Naive thymus-derived CD4-positive, alpha-beta T cell (primary cell): Measurements from ENCODE around the gene RILPL1. TPM values are rescaled to one million over a fixed set of nuclear protein-coding genes. Genes with fewer than 3 reads are reported as not detected.

Experiments used
- ATAC-seq: fragments of 150-1000 bp; cut with Tn5 transposase; 2 replicates; pipeline ENCODE4 v1.10.0; 2021; ENCODE audit warnings: mild to moderate bottlenecking, moderate library complexity
- CTCF ChIA-PET: fragments of 350-600 bp; sonication (Branson Sonifier 250); formaldehyde crosslinking; loops from one replicate; lab custom pipeline; 2021; ENCODE audit warnings: antibody characterized with exemption; lab: Charles Lee
- POLR2A ChIA-PET: fragments of 350-600 bp; sonication (Branson Sonifier 250); formaldehyde crosslinking; loops from one replicate; lab custom pipeline; 2021; ENCODE audit warnings: antibody characterized with exemption, inconsistent platforms; lab: Charles Lee
- DNase-seq, 9 donors: peaks; one replicate each; pipeline versions ENCODE4 v3.0.0 to v3.0.0-alpha.2; 2020 to 2022; ENCODE audit warnings: mixed read lengths in 1 of 9
- H3K27ac ChIP-seq: one replicate; pipeline ENCODE4 v1.7.0; 2013; ENCODE audit warnings: mild to moderate bottlenecking, low read depth, low read length, moderate library complexity
- H3K27me3 ChIP-seq, 2 donors: one replicate each; pipeline ENCODE4 v1.7.0; 2013; ENCODE audit warnings: low read length in 2 of 2, mild to moderate bottlenecking in 2 of 2, moderate library complexity in 2 of 2; ENCODE audit not compliant: control insufficient read depth in 2 of 2, insufficient read depth in 2 of 2
- H3K36me3 ChIP-seq, 3 experiments: 1 replicate in 2 of 3; 2 replicates in 1 of 3; pipeline ENCODE4 v1.7.0; 2013; ENCODE audit warnings: low read length in 3 of 3, mild to moderate bottlenecking in 3 of 3, moderate library complexity in 1 of 3; ENCODE audit not compliant: insufficient read depth in 3 of 3, control insufficient read depth in 2 of 3
- H3K4me1 ChIP-seq, 2 donors: one replicate each; pipeline ENCODE4 v1.7.0; 2013; ENCODE audit warnings: low read length in 2 of 2, mild to moderate bottlenecking in 2 of 2, moderate library complexity in 1 of 2; ENCODE audit not compliant: control insufficient read depth in 2 of 2, insufficient read depth in 2 of 2
- H3K4me3 ChIP-seq: 2 replicates; pipeline ENCODE4 v1.7.0; 2013; ENCODE audit warnings: mild to moderate bottlenecking, low read length
- H3K9me3 ChIP-seq, 3 experiments: 1 replicate in 2 of 3; 2 replicates in 1 of 3; pipeline ENCODE4 v1.7.0; 2013; ENCODE audit warnings: low read length in 3 of 3; ENCODE audit not compliant: control insufficient read depth in 2 of 3
- H3K27ac Mint-ChIP-seq, 9 donors: one replicate each; pipeline ENCODE4 v1.8.0; 2020 to 2022; ENCODE audit warnings: mixed read lengths in 9 of 9, mild to moderate bottlenecking in 8 of 9, moderate library complexity in 5 of 9, inconsistent platforms in 2 of 9
- H3K27me3 Mint-ChIP-seq, 5 donors: one replicate each; pipeline ENCODE4 v1.8.0; 2021 to 2022; ENCODE audit warnings: mixed read lengths in 5 of 5, mild to moderate bottlenecking in 1 of 5
- H3K36me3 Mint-ChIP-seq, 5 donors: one replicate each; pipeline ENCODE4 v1.8.0; 2020 to 2022; ENCODE audit warnings: mixed read lengths in 5 of 5, mild to moderate bottlenecking in 3 of 5, inconsistent platforms in 1 of 5
- H3K4me1 Mint-ChIP-seq, 7 donors: one replicate each; pipeline ENCODE4 v1.8.0; 2020 to 2022; ENCODE audit warnings: mixed read lengths in 7 of 7, mild to moderate bottlenecking in 3 of 7, inconsistent platforms in 1 of 7
- H3K4me3 Mint-ChIP-seq, 10 donors: one replicate each; pipeline ENCODE4 v1.8.0; 2020 to 2022; ENCODE audit warnings: mild to moderate bottlenecking in 10 of 10, mixed read lengths in 10 of 10, moderate library complexity in 6 of 10, inconsistent platforms in 2 of 10
- H3K9me3 Mint-ChIP-seq, 11 donors: one replicate each; pipeline ENCODE4 v1.8.0; 2020 to 2022; ENCODE audit warnings: mixed read lengths in 11 of 11, mild to moderate bottlenecking in 4 of 11, inconsistent platforms in 1 of 11, moderate library complexity in 1 of 11
- intact Hi-C, 2 donors: fragments of 100-400 bp; cut with micrococcal nuclease; formaldehyde crosslinking; loops; one replicate each; pipeline ENCODE4 v1.15.1; 2023
- polyA plus RNA-seq, 2 donors: library from polyadenylated mRNA; unstranded; fragments of 300-500 nt; fragmentation: Illumina TruSeq; gene quantifications; one replicate each; pipeline ENCODE4 v1.2.3, GENCODE V29; 2021
- total RNA-seq, 6 experiments: library from RNA in 5 of 6; stranded (reverse) in 5 of 6; gene quantifications; 1 replicate in 5 of 6; 2 replicates in 1 of 6; pipeline ENCODE4 v1.2.3 and lab custom pipeline; 2021 to 2026

The RILPL1 gene
- total and polyA plus RNA-seq, 7 experiments from 2014 or later = 0.29 to 9.2 (median 3.6) TPM; not detected in 1

DNA sequence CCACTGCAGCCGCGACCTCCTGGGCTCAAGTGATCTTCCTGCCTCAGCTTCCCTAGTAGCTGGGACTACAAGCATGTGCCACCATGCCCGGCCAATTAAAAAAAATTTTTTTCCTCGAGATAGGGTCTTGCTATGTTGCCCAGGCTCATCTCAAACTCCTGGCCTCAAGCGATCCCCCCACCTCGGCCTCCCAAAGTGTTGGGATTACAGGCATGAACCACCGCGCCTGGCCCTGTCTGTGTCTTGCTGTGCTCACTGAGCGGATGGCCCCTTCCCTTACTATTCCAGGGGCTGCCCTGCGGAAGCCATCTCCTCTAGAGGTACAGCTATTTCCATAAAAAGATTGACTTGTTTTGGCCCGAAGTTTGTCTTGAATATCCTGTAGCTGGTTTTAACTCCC, 55.5 kb downstream of the RILPL1 start:
- Mint-ChIP-seq H3K27me3 (no peaks in the 10 kb centered on the region), H3K36me3 (peaks cover 0 to 9% (median 6%) of the 10 kb centered on the region in 5 donors), H3K9me3 (no peaks in the 10 kb centered on the region), H3K4me1 (peaks cover 19 to 62% (median 47%) of the 10 kb centered on the region in 7 donors), H3K27ac (peak overlapping the region in 4 of 9 donors; percentile 28 to 93 (median 54)), H3K4me3 (no peak overlapping the region)
- H3K4me1 ChIP-seq = peaks cover 0 to 18% of the 10 kb centered on the region in 2 donors
- no peak overlapping the region for H3K27ac ChIP-seq
- H3K27me3 ChIP-seq = no peaks in the 10 kb centered on the region
- CTCF ChIA-PET = no interaction called here
- intact Hi-C loops = loop anchor here in 1 of 2 donors (5.0 kb wide), 1 partner anchor 54 kb away; the partner anchor contains the start of gene RILPL1
- H3K9me3 ChIP-seq = no peaks in the 10 kb centered on the region
- DNase-seq (no peak), ATAC-seq (no peak)
- no peaks in the 10 kb centered on the region for H3K36me3 ChIP-seq
- POLR2A ChIA-PET = interaction anchor here (0.6 to 1.0 kb wide), 2 partner anchors 10 to 20 kb away, joined by 4 read pairs; partner anchors contain the start of gene SNRNP35
- H3K4me3 ChIP-seq = no peak overlapping the region

DNA sequence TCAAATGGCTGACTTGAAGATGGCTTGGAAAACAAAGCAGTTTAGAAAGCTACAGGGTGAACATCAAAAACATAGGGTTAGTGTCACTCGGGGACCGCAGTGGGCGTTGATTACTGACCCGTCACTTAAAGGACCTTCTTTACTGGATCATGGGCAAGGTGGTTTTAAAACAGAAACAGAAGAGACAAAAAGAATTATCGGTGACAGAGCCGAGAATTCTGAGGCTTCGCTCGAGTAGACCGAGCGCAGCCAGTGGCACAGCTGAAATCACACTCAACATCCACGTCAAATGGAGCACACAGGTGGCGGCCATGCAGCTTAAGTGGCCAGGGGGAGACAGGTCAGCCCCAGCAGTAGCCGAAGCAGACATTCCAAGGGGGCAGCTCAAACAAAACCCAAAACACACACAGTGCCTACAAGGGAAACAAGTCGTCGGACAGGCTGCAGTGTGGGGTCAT, 58.2 kb downstream of the RILPL1 start:
- CTCF ChIA-PET = interaction anchor here (0.7 to 1.3 kb wide), 2 partner anchors 23 to 150 kb away, joined by 3 read pairs; no protein-coding TSS in a partner anchor
- H3K4me3 ChIP-seq = peak overlapping the region; percentile 12
- peaks cover 0 to 18% of the 10 kb centered on the region in 2 donors for H3K4me1 ChIP-seq
- Mint-ChIP-seq H3K36me3 (peaks cover 6 to 18% (median 12%) of the 10 kb centered on the region in 5 donors), H3K9me3 (no peaks in the 10 kb centered on the region), H3K4me1 (peaks cover 20 to 52% (median 42%) of the 10 kb centered on the region in 7 donors), H3K27me3 (no peaks in the 10 kb centered on the region), H3K4me3 (peak overlapping the region; percentile 34 to 86 (median 76)), H3K27ac (peak overlapping the region; percentile 83 to 99 (median 96))
- peak overlapping the region; percentile 59 for H3K27ac ChIP-seq
- POLR2A ChIA-PET = interaction anchor here (0.8 to 2.8 kb wide), 15 partner anchors 8 to 111 kb away, joined by 3 to 64 read pairs (median 5); partner anchors contain the start of genes RILPL2, SBNO1, SNRNP35 and TMED2
- intact Hi-C loops = loop anchor here in 1 of 2 donors (1.0 to 5.0 kb wide), 3 partner anchors 17 to 57 kb away; partner anchors contain the start of genes RILPL1, RILPL2 and SNRNP35
- no peak for ATAC-seq
- peak in 2 of 9 donors; percentile 21 to 37 for DNase-seq
- H3K9me3 ChIP-seq = no peaks in the 10 kb centered on the region
- no peaks in the 10 kb centered on the region for H3K27me3 ChIP-seq
- peaks cover 0 to 15% (median 0%) of the 10 kb centered on the region in 3 experiments for H3K36me3 ChIP-seq

DNA sequence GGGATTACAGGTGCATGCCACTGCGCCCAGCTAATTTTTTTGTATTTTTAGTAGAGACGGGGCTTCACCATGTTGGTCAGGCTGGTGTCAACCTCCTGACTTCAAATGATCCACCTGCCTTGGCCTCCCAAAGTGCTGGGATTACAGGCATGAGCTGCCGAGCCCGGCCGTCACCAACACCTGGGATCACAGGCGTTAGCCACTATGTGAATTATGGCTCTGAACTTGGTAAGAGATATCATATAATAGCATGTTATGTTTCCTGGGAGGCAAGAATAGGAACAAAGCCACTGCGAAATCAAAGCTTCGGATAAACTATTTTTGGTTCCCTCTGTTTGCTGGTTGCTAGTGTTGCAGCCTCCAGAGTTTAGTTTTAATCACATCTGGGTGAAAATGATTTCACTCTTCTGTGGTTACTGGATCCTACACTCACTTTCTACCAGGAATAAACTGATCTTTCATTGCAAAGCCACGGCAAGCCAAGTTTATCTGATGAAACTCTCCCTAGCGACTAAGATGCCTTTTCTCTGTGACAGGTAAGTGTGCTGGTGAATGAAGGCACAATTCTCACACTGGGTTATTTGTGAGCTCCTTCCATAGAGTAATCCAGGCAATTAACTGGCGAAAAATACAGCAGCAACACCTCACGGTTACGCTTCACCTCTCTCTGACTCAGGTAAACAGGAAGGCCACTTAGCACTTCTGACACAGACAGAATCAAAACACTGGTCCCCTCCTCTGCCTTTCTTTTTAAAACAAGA, 58.9 kb downstream of the RILPL1 start:
- peak overlapping the region; percentile 83 to 99 (median 96) for H3K27ac Mint-ChIP-seq
- ChIA-PET POLR2A (interaction anchor here (0.6 to 2.8 kb wide), 18 partner anchors 9 to 154 kb away, joined by 3 to 64 read pairs (median 4); partner anchors contain the start of genes RILPL2, SBNO1, SNRNP35 and TMED2), CTCF (interaction anchor here (0.7 to 1.3 kb wide), 2 partner anchors 23 to 149 kb away, joined by 3 read pairs; no protein-coding TSS in a partner anchor)
- Histone ChIP-seq H3K27me3 (no peaks in the 10 kb centered on the region), H3K4me3 (peak overlapping the region; percentile 12), H3K36me3 (peaks cover 0 to 15% (median 0%) of the 10 kb centered on the region in 3 experiments), H3K4me1 (peaks cover 0 to 18% of the 10 kb centered on the region in 2 donors), H3K27ac (peak overlapping the region; percentile 59), H3K9me3 (no peaks in the 10 kb centered on the region)
- peak in 7 of 9 donors; percentile 35 to 71 (median 59) for DNase-seq
- peak overlapping the region; percentile 34 to 86 (median 76) for H3K4me3 Mint-ChIP-seq
- intact Hi-C loops = loop anchor here in 1 of 2 donors (1.0 to 5.0 kb wide), 3 partner anchors 16 to 58 kb away; partner anchors contain the start of genes RILPL1, RILPL2 and SNRNP35
- peak; percentile 85 for ATAC-seq
- H3K9me3 Mint-ChIP-seq = no peaks in the 10 kb centered on the region
- H3K27me3 Mint-ChIP-seq = no peaks in the 10 kb centered on the region
- peaks cover 17 to 49% (median 37%) of the 10 kb centered on the region in 7 donors for H3K4me1 Mint-ChIP-seq
- H3K36me3 Mint-ChIP-seq = peaks cover 7 to 18% (median 12%) of the 10 kb centered on the region in 5 donors

DNA sequence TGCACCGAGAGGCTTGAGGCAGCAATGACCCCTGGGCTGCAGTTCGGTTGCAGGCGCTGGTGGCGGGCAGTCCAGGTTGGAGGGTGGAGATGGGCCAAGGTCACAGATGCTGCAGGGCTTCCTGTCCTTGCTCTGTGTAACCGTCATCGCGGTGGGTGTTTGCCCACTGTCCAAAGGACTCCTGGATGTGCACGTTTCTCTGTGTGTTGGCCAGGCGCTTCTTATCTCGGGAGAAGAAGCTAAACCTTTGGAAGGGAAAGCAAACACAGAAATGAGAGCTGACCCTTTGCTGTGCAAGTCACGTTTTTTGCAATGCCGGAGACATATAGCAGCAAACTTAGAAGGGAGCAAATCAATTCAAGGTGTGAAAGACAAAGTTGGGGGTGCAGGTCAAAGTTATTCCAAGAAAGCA, 61.1 kb downstream of the RILPL1 start:
- intact Hi-C loops = no loop called here
- H3K27ac ChIP-seq = no peak overlapping the region
- H3K4me1 ChIP-seq = peaks cover 0 to 18% of the 10 kb centered on the region in 2 donors
- POLR2A ChIA-PET = interaction anchor here (0.6 to 1.3 kb wide), 2 partner anchors 9 to 10 kb away, joined by 3 to 4 read pairs; no protein-coding TSS in a partner anchor
- H3K36me3 ChIP-seq = peaks cover 0 to 19% (median under 1%) of the 10 kb centered on the region in 3 experiments
- no peaks in the 10 kb centered on the region for H3K27me3 ChIP-seq
- peak overlapping the region in 7 of 9 donors; percentile 43 to 98 (median 67) for H3K27ac Mint-ChIP-seq
- H3K9me3 ChIP-seq = no peaks in the 10 kb centered on the region
- no peaks in the 10 kb centered on the region for H3K9me3 Mint-ChIP-seq
- no peak overlapping the region for H3K4me3 ChIP-seq
- CTCF ChIA-PET = no interaction called here
- H3K36me3 Mint-ChIP-seq = peaks cover 7 to 22% (median 12%) of the 10 kb centered on the region in 5 donors
- no peak overlapping the region for H3K4me3 Mint-ChIP-seq
- H3K4me1 Mint-ChIP-seq = peaks cover 17 to 43% (median 32%) of the 10 kb centered on the region in 7 donors
- no peaks in the 10 kb centered on the region for H3K27me3 Mint-ChIP-seq
- ATAC-seq (no peak), DNase-seq (peak in 1 of 9 donors; percentile 1)

DNA sequence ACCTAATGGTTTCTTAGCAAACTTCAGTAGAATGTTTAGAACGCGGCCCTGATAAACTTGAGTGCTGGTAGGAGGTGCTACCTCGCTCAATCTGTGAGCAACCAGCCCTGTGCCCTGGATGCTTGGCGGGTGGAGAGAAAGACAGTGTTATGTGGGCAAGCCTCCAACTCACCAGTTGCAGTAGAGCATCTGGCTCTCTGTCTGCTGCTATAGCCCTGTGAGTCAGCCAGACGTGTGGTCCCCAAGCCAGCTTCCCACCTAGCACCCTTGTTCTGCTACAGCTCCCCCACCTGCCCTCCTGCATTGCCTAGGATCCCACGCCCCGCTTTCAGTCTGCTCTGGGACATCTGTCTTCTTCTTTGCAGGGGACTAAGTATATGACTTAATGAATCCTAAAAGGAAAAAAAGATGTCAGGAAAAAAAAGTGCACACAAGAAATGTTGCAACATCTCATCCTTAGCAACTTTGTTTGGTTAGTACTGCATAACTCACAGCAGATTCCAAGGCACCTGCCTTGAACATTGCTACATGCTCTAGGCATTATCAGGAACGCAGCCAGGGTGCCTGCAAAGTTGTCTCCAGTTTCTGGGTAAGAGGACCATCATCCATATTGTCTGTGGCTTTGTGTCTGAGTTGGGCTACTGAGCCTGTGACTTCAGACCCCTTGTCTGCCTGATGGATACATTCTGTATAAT, 62.0 kb downstream of the RILPL1 start:
- ATAC-seq (no peak), DNase-seq (peak in 1 of 9 donors; percentile 2)
- Mint-ChIP-seq H3K27ac (peak overlapping the region in 7 of 9 donors; percentile 43 to 98 (median 52)), H3K4me3 (no peak overlapping the region), H3K4me1 (peaks cover 13 to 38% (median 22%) of the 10 kb centered on the region in 7 donors), H3K9me3 (no peaks in the 10 kb centered on the region), H3K36me3 (peaks cover 7 to 24% (median 12%) of the 10 kb centered on the region in 5 donors), H3K27me3 (no peaks in the 10 kb centered on the region)
- ChIA-PET CTCF (no interaction called here), POLR2A (interaction anchor here (0.8 kb wide), 1 partner anchor 14 kb away, joined by 3 read pairs; the partner anchor contains the start of gene SNRNP35)
- intact Hi-C loops = no loop called here
- Histone ChIP-seq H3K27ac (no peak overlapping the region), H3K4me3 (no peak overlapping the region), H3K27me3 (no peaks in the 10 kb centered on the region), H3K36me3 (peaks cover 0 to 19% (median 4%) of the 10 kb centered on the region in 3 experiments), H3K9me3 (no peaks in the 10 kb centered on the region), H3K4me1 (peaks cover 0 to 18% of the 10 kb centered on the region in 2 donors)
